Measurements from ENCODE around the gene MDP1.
A peak's percentile ranks its signal among the peaks of the same experiment; 100 is the strongest.
"Not testable (repeated sequence)": the region's sequence is repeated elsewhere in the genome, so short reads cannot be mapped to it uniquely, and the experiment has no call there.

The MDP1 gene

GRCh38 chr14:24250354-24250753, 34.5 kb upstream of the MDP1 start:
- DNase-seq, result no peak

GRCh38 chr14:24249230-24250021, 33.6 kb upstream of the MDP1 start:
- no peak for DNase-seq

GRCh38 chr14:24247422-24247821, 31.6 kb upstream of the MDP1 start:
- DNase-seq, result no peak

GRCh38 chr14:24246765-24247212, 30.9 kb upstream of the MDP1 start:
- DNase-seq, result peak; percentile 80

- DNase-seq, result not testable (repeated sequence)
Observed at GRCh38 chr14:24245350-24245749, 29.5 kb upstream of the MDP1 start.

- DNase-seq, result peak; percentile 54
Observed at GRCh38 chr14:24243336-24243836, 27.5 kb upstream of the MDP1 start.

GRCh38 chr14:24241829-24242443, 26.1 kb upstream of the MDP1 start:
- peak; percentile 96 for DNase-seq

- no peak for DNase-seq
Observed at GRCh38 chr14:24240110-24240918, 24.4 kb upstream of the MDP1 start.

- DNase-seq, result no peak
Observed at GRCh38 chr14:24238527-24239037, 22.7 kb upstream of the MDP1 start.

- DNase-seq, result no peak
Observed at GRCh38 chr14:24238123-24238522, 22.3 kb upstream of the MDP1 start.

- no peak for DNase-seq
Observed at GRCh38 chr14:24237463-24237955, 21.6 kb upstream of the MDP1 start.

GRCh38 chr14:24236689-24237462, 21.0 kb upstream of the MDP1 start:
- no peak for DNase-seq

- DNase-seq, result no peak
Observed at GRCh38 chr14:24235804-24236688, 20.2 kb upstream of the MDP1 start.

GRCh38 chr14:24234095-24235005, 18.5 kb upstream of the MDP1 start:
- no peak for DNase-seq

GRCh38 chr14:24233538-24233866, 17.6 kb upstream of the MDP1 start:
- no peak for DNase-seq

GRCh38 chr14:24232645-24233537, 17.0 kb upstream of the MDP1 start, which contains the start of gene GMPR2:
TSS of gene GMPR2 (plus strand) at chr14:24232929. CDS start at chr14:24233254, 325 bp downstream.
- DNase-seq, result peak; percentile 32

GRCh38 chr14:24232121-24232644, 16.3 kb upstream of the MDP1 start, which contains the start of gene NEDD8:
TSS of gene NEDD8 (minus strand) at chr14:24232367. CDS start at chr14:24232267, 100 bp downstream.
- DNase-seq, result peak; percentile 99

All from suppressor macrophage treated with lipopolysaccharide for 4 hours (primary cell).